ENCODE measurements around the gene EGR2. TPM values are rescaled to one million over a fixed set of nuclear protein-coding genes. Genes with fewer than 3 reads are reported as not detected.

The EGR2 gene
- total RNA-seq, 1 donor from 2014 or later: 12.1 TPM

DNA sequence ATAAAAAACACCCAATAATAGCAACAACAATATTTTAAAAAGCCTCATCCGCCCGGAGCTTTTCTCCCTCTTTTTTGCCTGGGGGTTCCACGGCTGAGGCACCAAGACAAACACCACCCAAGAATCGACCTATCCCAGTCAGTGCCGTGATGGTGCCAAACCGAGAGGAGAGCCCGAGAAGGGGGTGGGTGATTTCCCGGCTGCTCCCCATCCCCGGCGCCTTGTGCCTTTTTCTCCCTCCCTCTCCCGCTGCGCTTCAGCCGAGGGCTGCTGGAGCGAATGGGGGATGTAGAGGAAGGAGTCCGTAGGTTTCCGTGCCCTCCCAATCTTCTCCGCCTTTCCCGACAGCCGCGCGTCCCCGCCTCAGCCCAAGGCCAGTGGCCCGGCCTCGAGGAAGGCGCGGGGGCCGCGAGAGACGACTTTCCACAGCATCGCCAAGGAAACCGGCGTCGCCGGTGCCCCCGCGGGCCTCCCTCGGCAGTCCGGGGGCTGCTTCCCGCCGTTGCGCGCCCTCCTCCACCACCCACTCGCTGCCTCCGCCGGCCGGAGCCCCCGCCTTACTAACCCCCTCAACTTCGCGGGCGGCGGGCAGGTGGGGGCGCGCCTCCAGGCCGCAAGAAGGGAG lies 1.3 kb downstream of the EGR2 start:
- FAIRE-seq: no peak
- Histone ChIP-seq H3K79me2 (ENCODE audit: insufficient read depth, low read length) (no peaks in the 10 kb centered on the region), H3K4me2 (ENCODE audit: low read length) (peak overlapping the region; percentile 99), H2AFZ (ENCODE audit: low read depth, low read length) (peak overlapping the region; percentile 39), H3K4me1 (ENCODE audit: insufficient read depth, low read length) (peaks cover 25% of the 10 kb centered on the region), H4K20me1 (ENCODE audit: insufficient read depth, low read length) (peaks cover 33% of the 10 kb centered on the region), H3K9ac (ENCODE audit: low read length) (peak overlapping the region; percentile 78), H3K36me3 (ENCODE audit: insufficient read depth, low read length) (no peaks in the 10 kb centered on the region), H3K27ac (ENCODE audit: low read depth, low read length) (no peak overlapping the region), H3K9me3 (ENCODE audit: insufficient read depth, low read depth, low read length) (no peaks in the 10 kb centered on the region), H3K27me3 (ENCODE audit: insufficient read depth, low read length) (peaks cover 32% of the 10 kb centered on the region), H3K4me3 (ENCODE audit: insufficient read depth, low read depth, low read length) (peak overlapping the region; percentile 89)
- peak overlapping the region; percentile 26 for H3K27ac Mint-ChIP-seq (ENCODE audit: unreplicated experiment)
- H3K4me3 Mint-ChIP-seq (ENCODE audit: unreplicated experiment): peak overlapping the region; percentile 92
- peaks cover 31% of the 10 kb centered on the region for H3K4me1 Mint-ChIP-seq (ENCODE audit: low read depth, unreplicated experiment)
- no peak for TF ChIP-seq EZH2 (IDR thresholded peaks at IDR 0.05; ENCODE audit: insufficient read depth, low read length)
- TF ChIP-seq, protein P1, sequence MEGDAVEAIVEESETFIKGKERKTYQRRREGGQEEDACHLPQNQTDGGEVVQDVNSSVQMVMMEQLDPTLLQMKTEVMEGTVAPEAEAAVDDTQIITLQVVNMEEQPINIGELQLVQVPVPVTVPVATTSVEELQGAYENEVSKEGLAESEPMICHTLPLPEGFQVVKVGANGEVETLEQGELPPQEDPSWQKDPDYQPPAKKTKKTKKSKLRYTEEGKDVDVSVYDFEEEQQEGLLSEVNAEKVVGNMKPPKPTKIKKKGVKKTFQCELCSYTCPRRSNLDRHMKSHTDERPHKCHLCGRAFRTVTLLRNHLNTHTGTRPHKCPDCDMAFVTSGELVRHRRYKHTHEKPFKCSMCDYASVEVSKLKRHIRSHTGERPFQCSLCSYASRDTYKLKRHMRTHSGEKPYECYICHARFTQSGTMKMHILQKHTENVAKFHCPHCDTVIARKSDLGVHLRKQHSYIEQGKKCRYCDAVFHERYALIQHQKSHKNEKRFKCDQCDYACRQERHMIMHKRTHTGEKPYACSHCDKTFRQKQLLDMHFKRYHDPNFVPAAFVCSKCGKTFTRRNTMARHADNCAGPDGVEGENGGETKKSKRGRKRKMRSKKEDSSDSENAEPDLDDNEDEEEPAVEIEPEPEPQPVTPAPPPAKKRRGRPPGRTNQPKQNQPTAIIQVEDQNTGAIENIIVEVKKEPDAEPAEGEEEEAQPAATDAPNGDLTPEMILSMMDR (IDR thresholded peaks at IDR 0.05; ENCODE audit: insufficient read depth, low read depth, low read length): no peak
- peaks cover 12% of the 10 kb centered on the region for H3K36me3 Mint-ChIP-seq (ENCODE audit: low read depth, unreplicated experiment)
- DNase-seq (ENCODE audit: low read depth): peak; percentile 11
- H3K9me3 Mint-ChIP-seq (ENCODE audit: unreplicated experiment): no peaks in the 10 kb centered on the region
- peaks cover 18% of the 10 kb centered on the region for H3K27me3 Mint-ChIP-seq (ENCODE audit: low read depth, unreplicated experiment)

DNA sequence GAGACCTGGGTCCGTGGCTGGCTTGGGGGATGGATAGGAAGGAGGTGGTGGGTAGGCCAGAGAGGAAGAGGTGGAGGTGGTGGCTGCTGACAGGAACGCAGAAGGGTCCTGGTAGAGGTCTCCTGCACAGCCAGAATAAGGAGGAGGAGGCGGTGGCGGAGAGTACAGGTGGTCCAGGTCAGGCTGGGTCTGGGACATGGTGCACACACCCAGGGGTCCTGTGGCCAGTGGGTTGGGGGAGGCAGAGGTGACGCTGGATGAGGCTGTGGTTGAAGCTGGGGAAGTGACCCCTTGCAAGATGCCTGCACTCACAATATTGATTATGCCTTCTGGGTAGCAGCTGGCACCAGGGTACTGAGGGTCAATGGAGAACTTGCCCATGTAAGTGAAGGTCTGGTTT lies 2.2 kb downstream of the EGR2 start:
- H3K9me3 ChIP-seq (ENCODE audit: insufficient read depth, low read depth, low read length): no peaks in the 10 kb centered on the region
- no peak overlapping the region for H2AFZ ChIP-seq (ENCODE audit: low read depth, low read length)
- peaks cover 24% of the 10 kb centered on the region for H3K27me3 ChIP-seq (ENCODE audit: insufficient read depth, low read length)
- H4K20me1 ChIP-seq (ENCODE audit: insufficient read depth, low read length): peaks cover 42% of the 10 kb centered on the region
- no peak overlapping the region for H3K27ac ChIP-seq (ENCODE audit: low read depth, low read length)
- Mint-ChIP-seq H3K36me3 (ENCODE audit: low read depth, unreplicated experiment) (peaks cover 12% of the 10 kb centered on the region), H3K27ac (ENCODE audit: unreplicated experiment) (peak overlapping the region; percentile 41), H3K4me1 (ENCODE audit: low read depth, unreplicated experiment) (peaks cover 28% of the 10 kb centered on the region), H3K4me3 (ENCODE audit: unreplicated experiment) (peak overlapping the region; percentile 92), H3K9me3 (ENCODE audit: unreplicated experiment) (no peaks in the 10 kb centered on the region), H3K27me3 (ENCODE audit: low read depth, unreplicated experiment) (peaks cover 14% of the 10 kb centered on the region)
- H3K4me1 ChIP-seq (ENCODE audit: insufficient read depth, low read length): peaks cover 25% of the 10 kb centered on the region
- H3K4me3 ChIP-seq (ENCODE audit: insufficient read depth, low read depth, low read length): no peak overlapping the region
- H3K4me2 ChIP-seq (ENCODE audit: low read length): peak overlapping the region; percentile 99
- H3K79me2 ChIP-seq (ENCODE audit: insufficient read depth, low read length): no peaks in the 10 kb centered on the region
- H3K36me3 ChIP-seq (ENCODE audit: insufficient read depth, low read length): no peaks in the 10 kb centered on the region
- FAIRE-seq: no peak
- DNase-seq (ENCODE audit: low read depth): no peak
- H3K9ac ChIP-seq (ENCODE audit: low read length): no peak overlapping the region
- TF ChIP-seq, protein P1 (IDR thresholded peaks at IDR 0.05; ENCODE audit: insufficient read depth, low read depth, low read length): no peak
- no peak for TF ChIP-seq EZH2 (IDR thresholded peaks at IDR 0.05; ENCODE audit: insufficient read depth, low read length)

DNA sequence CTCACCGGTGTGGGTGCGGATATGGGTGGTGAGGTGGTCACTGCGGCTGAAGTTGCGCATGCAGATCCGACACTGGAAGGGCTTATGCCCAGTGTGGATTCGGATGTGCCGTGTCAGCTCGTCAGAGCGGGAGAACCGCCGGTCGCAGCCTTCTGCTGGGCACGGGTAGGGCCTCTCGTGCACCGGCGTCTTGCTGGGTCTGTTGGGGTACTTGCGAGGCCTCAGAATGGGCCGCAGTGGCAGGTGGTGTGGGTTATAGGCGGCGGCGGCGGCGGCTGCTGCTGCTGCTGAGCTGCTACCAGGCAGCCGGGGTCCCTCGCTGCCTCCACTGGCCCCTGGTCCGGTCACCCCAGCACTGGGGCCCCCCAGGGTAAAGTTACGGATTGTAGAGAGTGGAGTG lies 2.7 kb downstream of the EGR2 start:
- Histone ChIP-seq H2AFZ (ENCODE audit: low read depth, low read length) (no peak overlapping the region), H3K27ac (ENCODE audit: low read depth, low read length) (no peak overlapping the region), H3K9me3 (ENCODE audit: insufficient read depth, low read depth, low read length) (no peaks in the 10 kb centered on the region), H3K27me3 (ENCODE audit: insufficient read depth, low read length) (peaks cover 24% of the 10 kb centered on the region), H3K79me2 (ENCODE audit: insufficient read depth, low read length) (peaks cover 4% of the 10 kb centered on the region), H4K20me1 (ENCODE audit: insufficient read depth, low read length) (peaks cover 47% of the 10 kb centered on the region), H3K36me3 (ENCODE audit: insufficient read depth, low read length) (peaks cover 2% of the 10 kb centered on the region), H3K9ac (ENCODE audit: low read length) (no peak overlapping the region), H3K4me1 (ENCODE audit: insufficient read depth, low read length) (peaks cover 25% of the 10 kb centered on the region), H3K4me3 (ENCODE audit: insufficient read depth, low read depth, low read length) (no peak overlapping the region), H3K4me2 (ENCODE audit: low read length) (no peak overlapping the region)
- H3K27me3 Mint-ChIP-seq (ENCODE audit: low read depth, unreplicated experiment): peaks cover 14% of the 10 kb centered on the region
- TF ChIP-seq, protein P1 (IDR thresholded peaks at IDR 0.05; ENCODE audit: insufficient read depth, low read depth, low read length): no peak
- TF ChIP-seq EZH2 (IDR thresholded peaks at IDR 0.05; ENCODE audit: insufficient read depth, low read length): no peak
- H3K4me3 Mint-ChIP-seq (ENCODE audit: unreplicated experiment): peak overlapping the region; percentile 92
- peaks cover 12% of the 10 kb centered on the region for H3K36me3 Mint-ChIP-seq (ENCODE audit: low read depth, unreplicated experiment)
- peaks cover 31% of the 10 kb centered on the region for H3K4me1 Mint-ChIP-seq (ENCODE audit: low read depth, unreplicated experiment)
- no peak for FAIRE-seq
- H3K9me3 Mint-ChIP-seq (ENCODE audit: unreplicated experiment): no peaks in the 10 kb centered on the region
- H3K27ac Mint-ChIP-seq (ENCODE audit: unreplicated experiment): no peak overlapping the region
- no peak for DNase-seq (ENCODE audit: low read depth)
